Hepatocyte (in vitro differentiated cells): ENCODE data around the gene MED9.

ENCODE experiments used
- EZH2 ChIP-seq: fragments of 200-600 bp; sonication (generic); IDR thresholded peaks from 2 replicates; pipeline ENCODE4 v1.6.1; 2016; ENCODE audit warnings: antibody characterized with exemption, mild to moderate bottlenecking, borderline replicate concordance
- EZH2phosphoT487 ChIP-seq: fragments of 200-600 bp; sonication (generic); IDR thresholded peaks from one replicate; pipeline ENCODE4 v1.6.1; 2018; ENCODE audit warnings: antibody characterized with exemption, mild to moderate bottlenecking, low read depth, moderate library complexity; ENCODE audit not compliant: unreplicated experiment, severe bottlenecking
- TF ChIP-seq, protein P1 (sequence below): fragments of 200-600 bp; sonication (generic); IDR thresholded peaks from 2 replicates; pipeline ENCODE4 v1.5.1; 2016; ENCODE audit warnings: antibody characterized with exemption, mild to moderate bottlenecking; ENCODE audit not compliant: poor library complexity

DNA sequence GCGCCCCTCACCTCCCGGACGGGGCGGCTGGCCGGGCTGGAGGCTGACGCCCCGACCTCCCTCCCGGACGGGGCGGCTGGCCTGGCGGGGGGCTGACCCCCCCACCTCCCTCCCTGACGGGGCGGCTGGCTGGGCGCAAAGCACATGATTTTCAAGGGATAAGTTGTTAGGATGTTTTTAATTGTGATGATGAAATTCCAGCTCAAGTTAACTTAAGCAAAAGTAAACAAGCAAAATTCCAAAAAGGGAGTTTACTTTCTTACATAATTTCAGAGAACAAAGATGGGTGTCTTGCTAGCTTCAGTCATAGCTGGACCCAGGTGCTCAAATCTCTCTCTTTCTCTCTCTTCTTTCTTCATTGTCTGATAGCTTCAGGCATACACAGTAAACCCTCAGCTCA is 33.6 kb upstream of the MED9 start:
- TF ChIP-seq, protein P1, sequence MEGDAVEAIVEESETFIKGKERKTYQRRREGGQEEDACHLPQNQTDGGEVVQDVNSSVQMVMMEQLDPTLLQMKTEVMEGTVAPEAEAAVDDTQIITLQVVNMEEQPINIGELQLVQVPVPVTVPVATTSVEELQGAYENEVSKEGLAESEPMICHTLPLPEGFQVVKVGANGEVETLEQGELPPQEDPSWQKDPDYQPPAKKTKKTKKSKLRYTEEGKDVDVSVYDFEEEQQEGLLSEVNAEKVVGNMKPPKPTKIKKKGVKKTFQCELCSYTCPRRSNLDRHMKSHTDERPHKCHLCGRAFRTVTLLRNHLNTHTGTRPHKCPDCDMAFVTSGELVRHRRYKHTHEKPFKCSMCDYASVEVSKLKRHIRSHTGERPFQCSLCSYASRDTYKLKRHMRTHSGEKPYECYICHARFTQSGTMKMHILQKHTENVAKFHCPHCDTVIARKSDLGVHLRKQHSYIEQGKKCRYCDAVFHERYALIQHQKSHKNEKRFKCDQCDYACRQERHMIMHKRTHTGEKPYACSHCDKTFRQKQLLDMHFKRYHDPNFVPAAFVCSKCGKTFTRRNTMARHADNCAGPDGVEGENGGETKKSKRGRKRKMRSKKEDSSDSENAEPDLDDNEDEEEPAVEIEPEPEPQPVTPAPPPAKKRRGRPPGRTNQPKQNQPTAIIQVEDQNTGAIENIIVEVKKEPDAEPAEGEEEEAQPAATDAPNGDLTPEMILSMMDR: no peak
- TF ChIP-seq EZH2 (no peak), EZH2phosphoT487 (no peak)
